ENCODE data around the gene GABRA4. TPM values are rescaled to one million over a fixed set of nuclear protein-coding genes. Genes with fewer than 3 reads are reported as not detected.

The GABRA4 gene
- total RNA-seq, 4 donors from 2014 or later = under 0.01 to 0.76 (median 0.53) TPM

DNA sequence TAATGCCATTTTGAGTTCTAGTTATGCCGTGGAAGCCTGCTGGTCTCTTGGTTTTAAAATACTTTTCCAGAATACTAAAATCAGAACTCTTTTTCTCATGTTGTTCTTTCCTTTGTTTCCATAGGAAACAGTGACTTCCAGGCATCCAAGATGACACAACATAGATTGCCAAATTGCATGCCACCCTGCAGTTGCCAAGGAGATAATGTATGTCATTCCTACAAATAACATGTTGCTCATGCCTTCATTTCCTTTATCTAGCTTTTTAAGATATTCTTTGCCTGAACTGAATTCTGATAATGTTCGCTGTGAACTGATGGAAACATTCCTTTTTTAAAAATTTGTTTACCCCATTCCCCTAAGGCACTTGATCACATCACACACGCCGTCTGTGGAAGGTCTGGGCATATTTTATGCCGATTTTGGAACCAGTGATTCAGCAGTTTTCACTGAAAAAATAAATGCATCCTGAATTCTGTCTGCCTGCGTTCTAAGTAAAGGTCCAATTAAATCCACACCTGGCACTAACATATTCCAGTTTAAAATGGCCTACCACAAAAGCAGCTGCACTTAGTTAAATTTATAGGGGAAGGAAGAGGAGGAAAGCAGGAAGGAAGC is 46.4 kb downstream of the GABRA4 start:
- Histone ChIP-seq H3K36me3 (no peaks in the 10 kb centered on the region), H3K27me3 (no peaks in the 10 kb centered on the region), H3K4me1 (no peaks in the 10 kb centered on the region), H3K4me3 (no peak overlapping the region), H3K9me3 (no peaks in the 10 kb centered on the region), H3K27ac (no peak overlapping the region)
- no peak for DNase-seq
- TF ChIP-seq POLR2A (IDR thresholded peaks at IDR 0.05) = no peak
- TF ChIP-seq, protein P1, sequence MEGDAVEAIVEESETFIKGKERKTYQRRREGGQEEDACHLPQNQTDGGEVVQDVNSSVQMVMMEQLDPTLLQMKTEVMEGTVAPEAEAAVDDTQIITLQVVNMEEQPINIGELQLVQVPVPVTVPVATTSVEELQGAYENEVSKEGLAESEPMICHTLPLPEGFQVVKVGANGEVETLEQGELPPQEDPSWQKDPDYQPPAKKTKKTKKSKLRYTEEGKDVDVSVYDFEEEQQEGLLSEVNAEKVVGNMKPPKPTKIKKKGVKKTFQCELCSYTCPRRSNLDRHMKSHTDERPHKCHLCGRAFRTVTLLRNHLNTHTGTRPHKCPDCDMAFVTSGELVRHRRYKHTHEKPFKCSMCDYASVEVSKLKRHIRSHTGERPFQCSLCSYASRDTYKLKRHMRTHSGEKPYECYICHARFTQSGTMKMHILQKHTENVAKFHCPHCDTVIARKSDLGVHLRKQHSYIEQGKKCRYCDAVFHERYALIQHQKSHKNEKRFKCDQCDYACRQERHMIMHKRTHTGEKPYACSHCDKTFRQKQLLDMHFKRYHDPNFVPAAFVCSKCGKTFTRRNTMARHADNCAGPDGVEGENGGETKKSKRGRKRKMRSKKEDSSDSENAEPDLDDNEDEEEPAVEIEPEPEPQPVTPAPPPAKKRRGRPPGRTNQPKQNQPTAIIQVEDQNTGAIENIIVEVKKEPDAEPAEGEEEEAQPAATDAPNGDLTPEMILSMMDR (IDR thresholded peaks at IDR 0.05) = no peak

DNA sequence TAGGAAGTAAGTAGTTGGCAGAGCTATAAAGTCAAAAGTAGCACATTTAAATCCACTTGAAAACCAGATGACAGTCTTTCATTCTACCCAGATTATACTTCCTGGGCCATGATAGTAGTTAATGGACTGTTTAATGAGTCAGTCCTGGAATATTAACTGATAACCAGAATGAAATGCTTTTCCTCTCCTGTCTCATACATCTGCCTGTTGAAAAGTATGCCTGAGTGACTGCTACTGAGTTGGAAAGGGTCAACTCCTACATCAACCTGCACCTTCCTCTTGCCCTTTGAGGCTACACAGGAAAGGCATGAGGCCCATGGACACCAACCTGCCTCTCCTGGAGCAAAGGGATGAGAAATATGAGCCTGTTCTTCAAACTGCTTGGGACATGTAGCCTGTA is 48.3 kb downstream of the GABRA4 start:
- Histone ChIP-seq H3K4me1 (no peaks in the 10 kb centered on the region), H3K4me3 (no peak overlapping the region), H3K9me3 (no peaks in the 10 kb centered on the region), H3K27ac (no peak overlapping the region), H3K27me3 (no peaks in the 10 kb centered on the region), H3K36me3 (no peaks in the 10 kb centered on the region)
- DNase-seq = no peak
- no peak for TF ChIP-seq POLR2A (IDR thresholded peaks at IDR 0.05)
- TF ChIP-seq, protein P1 (IDR thresholded peaks at IDR 0.05) = no peak

DNA sequence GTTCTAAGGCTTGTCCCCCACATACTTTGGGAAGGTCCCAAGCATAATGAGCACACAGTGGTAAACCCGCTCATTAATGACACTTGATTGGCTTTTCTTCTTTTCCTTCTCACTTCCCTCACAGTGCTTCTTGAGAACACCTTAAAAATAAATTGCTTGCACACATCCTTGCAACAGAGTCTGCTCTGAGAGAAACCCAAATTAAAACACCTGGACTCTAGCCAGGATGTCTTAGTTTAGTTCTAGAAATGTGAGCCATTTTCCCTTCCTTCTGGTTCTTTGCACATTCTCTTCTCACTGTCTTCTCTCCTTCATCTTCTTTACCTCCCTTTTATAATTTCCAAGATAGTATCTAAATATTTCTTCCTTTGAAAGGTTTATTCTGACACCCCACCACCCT is 49.0 kb downstream of the GABRA4 start:
- H3K36me3 ChIP-seq = no peaks in the 10 kb centered on the region
- no peak overlapping the region for H3K4me3 ChIP-seq
- H3K27ac ChIP-seq = no peak overlapping the region
- H3K27me3 ChIP-seq = no peaks in the 10 kb centered on the region
- H3K9me3 ChIP-seq = no peaks in the 10 kb centered on the region
- DNase-seq = no peak
- TF ChIP-seq, protein P1 (IDR thresholded peaks at IDR 0.05) = no peak
- no peak for TF ChIP-seq POLR2A (IDR thresholded peaks at IDR 0.05)
- H3K4me1 ChIP-seq = no peaks in the 10 kb centered on the region

DNA sequence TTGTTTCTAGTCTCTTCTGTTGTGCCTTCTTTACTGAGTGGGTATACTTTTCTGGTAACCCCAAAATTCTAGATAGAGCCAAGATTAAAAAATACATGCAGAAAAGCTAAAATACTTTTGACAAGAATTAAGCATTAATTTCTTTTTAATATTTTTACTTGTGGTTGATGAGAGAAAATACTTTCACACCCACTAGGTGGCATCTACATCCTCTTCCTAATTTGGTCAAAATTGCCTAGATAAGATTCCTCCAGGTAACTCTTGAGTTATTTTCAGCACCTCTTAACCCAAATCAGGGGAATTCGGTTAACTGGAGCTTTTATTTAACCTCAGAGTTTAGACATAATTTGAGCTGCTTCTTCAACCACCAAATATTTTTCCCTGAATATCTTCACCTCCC is 55.9 kb downstream of the GABRA4 start:
- H3K36me3 ChIP-seq = no peaks in the 10 kb centered on the region
- no peak for DNase-seq
- H3K4me3 ChIP-seq = no peak overlapping the region
- H3K27me3 ChIP-seq = no peaks in the 10 kb centered on the region
- H3K4me1 ChIP-seq = no peaks in the 10 kb centered on the region
- H3K9me3 ChIP-seq = no peaks in the 10 kb centered on the region
- TF ChIP-seq, protein P1 (IDR thresholded peaks at IDR 0.05) = peak in 1 of 6 experiments; percentile 22
- TF ChIP-seq POLR2A (IDR thresholded peaks at IDR 0.05) = no peak
- no peak overlapping the region for H3K27ac ChIP-seq

DNA sequence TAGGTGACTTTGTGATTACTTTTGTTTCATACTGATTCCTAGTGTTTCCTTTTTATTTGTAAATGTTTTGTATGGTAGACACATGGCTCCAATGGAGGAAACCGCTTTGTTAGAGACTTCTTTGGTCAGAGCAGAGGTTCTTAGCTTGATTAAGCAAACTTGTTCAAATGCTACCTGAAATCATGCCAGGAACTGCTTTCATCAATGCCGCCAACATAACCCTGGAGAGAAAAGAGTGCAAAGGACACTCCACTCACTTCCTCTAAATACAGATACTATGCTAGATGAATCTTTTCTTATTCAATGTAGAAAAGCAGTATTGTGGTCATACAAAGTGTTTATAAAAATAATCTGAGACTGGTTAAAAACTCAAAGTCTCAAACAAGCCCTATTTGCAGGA is 58.7 kb downstream of the GABRA4 start:
- TF ChIP-seq, protein P1 (IDR thresholded peaks at IDR 0.05) = no peak
- TF ChIP-seq POLR2A (IDR thresholded peaks at IDR 0.05) = no peak
- Histone ChIP-seq H3K36me3 (no peaks in the 10 kb centered on the region), H3K4me1 (peaks cover 0 to 9% (median 0%) of the 10 kb centered on the region in 4 donors), H3K27ac (no peak overlapping the region), H3K4me3 (no peak overlapping the region), H3K9me3 (no peaks in the 10 kb centered on the region), H3K27me3 (no peaks in the 10 kb centered on the region)
- peak in 1 of 3 donors; percentile 64 for DNase-seq

DNA sequence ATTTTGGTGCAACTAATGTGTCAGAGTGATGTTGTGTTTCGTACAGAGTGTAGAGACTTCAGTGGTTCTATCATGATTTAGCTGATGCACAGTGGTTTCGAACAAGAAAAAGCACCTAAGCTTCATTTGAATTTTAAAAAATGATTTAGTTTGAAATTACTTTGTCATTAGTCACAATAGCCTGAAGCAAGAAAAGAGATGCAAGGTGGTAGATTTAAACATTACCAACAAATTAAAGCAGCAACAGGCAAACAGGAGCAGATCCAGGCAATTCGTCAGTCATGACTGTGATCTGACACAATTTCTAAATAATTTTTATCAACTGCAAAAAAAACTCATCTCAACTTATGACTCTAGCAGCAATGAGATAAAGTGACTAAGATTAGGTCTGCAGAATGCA is 59.7 kb downstream of the GABRA4 start:
- Histone ChIP-seq H3K36me3 (no peaks in the 10 kb centered on the region), H3K4me3 (no peak overlapping the region), H3K27me3 (no peaks in the 10 kb centered on the region), H3K27ac (no peak overlapping the region), H3K9me3 (no peaks in the 10 kb centered on the region), H3K4me1 (peaks cover 0 to 9% (median 0%) of the 10 kb centered on the region in 4 donors)
- TF ChIP-seq POLR2A (IDR thresholded peaks at IDR 0.05) = no peak
- TF ChIP-seq, protein P1 (IDR thresholded peaks at IDR 0.05) = no peak
- DNase-seq = no peak
